ENCODE data around the gene SORBS2. TPM values are rescaled to one million over a fixed set of nuclear protein-coding genes. Genes with fewer than 3 reads are reported as not detected.
A peak's percentile ranks its signal among the peaks of the same experiment; 100 is the strongest.

Gene SORBS2
- total RNA-seq, 2 donors from 2014 or later = 28.0 to 77.4 TPM

- Histone ChIP-seq H3K36me3 (no peaks in the 10 kb centered on the region), H3K27me3 (no peaks in the 10 kb centered on the region), H3K27ac (peak overlapping the region; percentile 21), H3K4me3 (no peak overlapping the region), H3K4me1 (no peaks in the 10 kb centered on the region), H3K9ac (ENCODE audit: low read depth in 2 of 2, low read length in 2 of 2) (no peak overlapping the region), H3K9me3 (no peaks in the 10 kb centered on the region)
- intact Hi-C loops (cut with DNase I) = no loop called here
- TF ChIP-seq CTCF (IDR thresholded peaks at IDR 0.05) = no peak
- peak; percentile 33 for DNase-seq
These were observed 244.3 kb downstream of the SORBS2 start for GRCh38 chr4:185567381-185568376.

- intact Hi-C loops (cut with DNase I) = no loop called here
- no peak for TF ChIP-seq CTCF (IDR thresholded peaks at IDR 0.05)
- H3K4me3 ChIP-seq = no peak overlapping the region
These were observed 245.0 kb downstream of the SORBS2 start for GRCh38 chr4:185566972-185567371.

GRCh38 chr4:185566425-185566824, 245.6 kb downstream of the SORBS2 start:
- H3K9ac ChIP-seq (ENCODE audit: low read depth in 2 of 2, low read length in 2 of 2) = no peak overlapping the region

More at GRCh38 chr4:185566972-185567371, 245.0 kb downstream of the SORBS2 start:
- Histone ChIP-seq H3K9me3 (no peaks in the 10 kb centered on the region), H3K36me3 (no peaks in the 10 kb centered on the region), H3K9ac (ENCODE audit: low read depth in 2 of 2, low read length in 2 of 2) (no peak overlapping the region), H3K27me3 (no peaks in the 10 kb centered on the region), H3K27ac (peak overlapping the region; percentile 21), H3K4me1 (no peaks in the 10 kb centered on the region)
- no peak for DNase-seq

GRCh38 chr4:185565696-185566095, 246.3 kb downstream of the SORBS2 start:
- Histone ChIP-seq H3K4me3 (no peak overlapping the region), H3K9me3 (no peaks in the 10 kb centered on the region), H3K9ac (ENCODE audit: low read depth in 2 of 2, low read length in 2 of 2) (no peak overlapping the region), H3K36me3 (no peaks in the 10 kb centered on the region), H3K27ac (no peak overlapping the region), H3K4me1 (no peaks in the 10 kb centered on the region), H3K27me3 (no peaks in the 10 kb centered on the region)
- no peak for DNase-seq
- intact Hi-C loops (cut with DNase I) = no loop called here
- no peak for TF ChIP-seq CTCF (IDR thresholded peaks at IDR 0.05)

More at GRCh38 chr4:185566425-185566824, 245.6 kb downstream of the SORBS2 start:
- no peak for DNase-seq
- no peaks in the 10 kb centered on the region for H3K27me3 ChIP-seq
- H3K36me3 ChIP-seq = no peaks in the 10 kb centered on the region
- no peaks in the 10 kb centered on the region for H3K4me1 ChIP-seq
- H3K4me3 ChIP-seq = no peak overlapping the region
- no peak for TF ChIP-seq CTCF (IDR thresholded peaks at IDR 0.05)
- intact Hi-C loops (cut with DNase I) = no loop called here
- H3K9me3 ChIP-seq = no peaks in the 10 kb centered on the region
- H3K27ac ChIP-seq = peak overlapping the region; percentile 48

GRCh38 chr4:185564349-185564748, 247.6 kb downstream of the SORBS2 start:
- H3K4me1 ChIP-seq = no peaks in the 10 kb centered on the region
- intact Hi-C loops (cut with DNase I) = no loop called here
- no peak for TF ChIP-seq CTCF (IDR thresholded peaks at IDR 0.05)
- H3K27ac ChIP-seq = no peak overlapping the region
- no peaks in the 10 kb centered on the region for H3K36me3 ChIP-seq
- no peak overlapping the region for H3K4me3 ChIP-seq
- no peaks in the 10 kb centered on the region for H3K27me3 ChIP-seq
- no peak for DNase-seq
- H3K9me3 ChIP-seq = no peaks in the 10 kb centered on the region
- H3K9ac ChIP-seq (ENCODE audit: low read depth in 2 of 2, low read length in 2 of 2) = no peak overlapping the region
